ENCODE measurements around the gene ADCY7.

The ADCY7 gene

GRCh38 chr16:50300942-50301625 is 34.7 kb downstream of the ADCY7 start:
- no peak for DNase-seq

DNA sequence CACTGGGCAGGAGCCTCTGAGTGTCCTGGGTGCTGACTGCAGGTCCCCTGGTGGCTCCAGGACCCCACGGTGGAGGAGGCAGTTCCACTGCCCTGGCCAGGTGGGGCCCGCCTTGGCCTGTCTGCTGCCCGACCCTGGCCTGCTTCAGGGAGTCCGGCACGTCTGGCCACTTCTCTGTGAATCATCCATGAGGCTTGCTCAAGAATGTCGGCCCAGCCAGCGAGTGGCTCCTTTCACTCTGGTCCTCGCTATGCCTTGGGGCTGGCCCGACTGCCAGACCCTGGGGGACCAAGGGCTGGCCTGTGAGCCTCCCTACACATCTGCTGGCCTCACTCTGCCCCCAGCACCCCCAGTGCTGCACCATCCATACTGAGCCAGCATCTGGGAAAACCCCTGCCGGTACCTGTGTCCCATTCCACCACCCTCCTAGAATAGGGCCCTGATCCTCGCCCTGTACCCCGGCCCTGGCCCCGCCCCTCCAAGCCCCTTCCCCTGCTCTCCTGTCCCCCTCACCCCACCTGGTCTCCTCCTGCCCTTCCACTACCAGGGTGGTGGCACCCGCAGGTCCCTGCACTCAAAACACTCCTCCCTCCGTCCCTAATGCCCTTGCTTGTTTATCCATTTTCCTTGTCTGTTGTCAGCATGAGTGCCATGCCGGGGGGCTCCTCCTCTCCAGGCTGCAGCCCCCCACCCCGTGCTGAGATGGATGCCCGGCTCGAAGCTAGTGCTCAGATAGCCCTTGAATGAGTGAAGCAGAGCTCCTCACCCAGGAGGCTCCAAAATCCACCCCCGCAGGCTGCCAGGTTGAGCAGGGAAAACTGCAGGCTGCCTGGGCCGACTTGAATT is 35.5 kb downstream of the ADCY7 start:
- DNase-seq = no peak

DNA sequence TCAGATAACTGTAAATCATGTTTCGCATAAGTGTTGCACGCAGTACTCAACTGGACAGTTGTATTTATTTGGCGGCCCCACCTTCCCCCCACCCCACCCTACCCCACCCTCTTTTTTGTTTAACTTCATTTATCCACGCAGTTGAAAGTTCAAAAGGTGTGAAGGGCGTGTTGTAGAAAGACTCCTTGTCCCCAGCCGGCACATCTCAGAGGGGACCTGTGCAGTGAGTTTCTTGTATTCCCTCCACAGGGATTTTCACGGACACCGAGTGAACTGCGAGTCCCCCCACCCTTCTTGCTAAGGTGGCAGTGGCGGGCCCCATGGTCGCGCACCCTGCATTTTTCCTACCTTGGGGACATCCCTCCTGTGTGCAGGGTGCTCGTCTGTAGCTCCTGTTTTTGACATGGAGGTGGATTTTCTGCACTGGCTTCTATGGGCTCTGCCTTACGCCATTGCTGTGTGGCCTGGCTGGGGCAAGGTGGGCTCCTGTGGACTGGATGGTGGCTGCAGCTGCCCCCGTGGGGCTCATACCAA is 36.2 kb downstream of the ADCY7 start:
- peak; percentile 18 for DNase-seq

DNA sequence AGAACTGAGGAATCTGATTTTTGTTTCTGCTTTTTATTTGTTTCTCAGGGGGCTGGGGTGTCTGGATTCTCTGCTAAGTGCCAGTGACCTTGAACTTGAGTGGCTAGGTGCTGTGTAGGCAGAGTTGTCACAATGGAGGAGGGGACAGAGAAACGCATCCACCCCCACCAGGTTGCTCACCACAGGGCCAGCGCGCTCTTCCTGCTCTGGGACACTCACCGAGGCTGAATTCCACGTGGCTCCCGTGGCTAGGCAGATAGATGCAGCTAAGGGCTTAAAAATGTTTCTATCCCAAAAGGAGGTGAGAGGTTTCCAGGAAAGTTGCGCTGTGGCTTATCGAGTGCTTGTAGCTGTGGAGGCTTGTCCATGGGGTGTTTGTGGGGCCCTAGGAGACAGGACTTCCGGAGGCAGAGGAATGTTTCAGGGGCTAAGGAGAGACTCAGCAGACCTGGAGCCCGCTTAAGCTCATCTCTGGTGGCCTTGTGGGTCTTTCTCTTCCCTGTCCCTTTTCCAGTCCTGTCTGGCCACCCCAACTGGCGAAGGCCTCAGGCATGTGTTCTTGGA is 36.8 kb downstream of the ADCY7 start:
- no peak for DNase-seq

- DNase-seq = no peak
Observed at GRCh38 chr16:50303605-50304466, 37.5 kb downstream of the ADCY7 start.

GRCh38 chr16:50304467-50305440 is 38.4 kb downstream of the ADCY7 start:
- DNase-seq = no peak

DNA sequence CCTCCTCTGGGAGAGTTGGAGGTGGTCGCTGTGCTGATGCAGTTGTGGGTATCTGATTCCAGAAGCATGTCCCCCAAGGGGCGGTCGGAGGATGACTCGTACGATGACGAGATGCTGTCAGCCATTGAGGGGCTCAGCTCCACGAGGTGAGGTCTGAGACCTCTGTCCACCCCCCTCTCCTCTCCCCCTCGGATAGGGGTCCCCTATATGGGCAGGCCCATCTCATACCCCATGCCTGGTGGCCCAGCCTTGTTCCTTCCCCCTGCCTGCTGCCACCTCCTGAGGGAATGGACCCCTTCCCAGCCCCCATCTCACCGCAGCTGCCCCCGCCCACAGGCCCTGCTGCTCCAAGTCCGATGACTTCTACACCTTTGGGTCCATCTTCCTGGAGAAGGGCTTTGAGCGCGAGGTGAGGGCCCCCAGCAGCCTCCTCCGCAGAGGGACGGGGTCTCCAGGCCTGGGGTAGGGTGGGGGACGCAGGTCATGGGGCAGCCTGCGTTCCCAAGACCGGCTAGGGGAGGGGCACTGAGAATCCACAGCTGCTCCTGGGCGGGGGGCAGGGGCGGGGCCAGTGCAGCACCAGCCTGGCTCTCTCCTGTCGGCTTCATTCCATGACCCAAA is 39.2 kb downstream of the ADCY7 start:
- no peak for DNase-seq

GRCh38 chr16:50306287-50306686 is 39.9 kb downstream of the ADCY7 start:
- no peak for DNase-seq

GRCh38 chr16:50308237-50308965 is 42.0 kb downstream of the ADCY7 start:
- no peak for DNase-seq

DNA sequence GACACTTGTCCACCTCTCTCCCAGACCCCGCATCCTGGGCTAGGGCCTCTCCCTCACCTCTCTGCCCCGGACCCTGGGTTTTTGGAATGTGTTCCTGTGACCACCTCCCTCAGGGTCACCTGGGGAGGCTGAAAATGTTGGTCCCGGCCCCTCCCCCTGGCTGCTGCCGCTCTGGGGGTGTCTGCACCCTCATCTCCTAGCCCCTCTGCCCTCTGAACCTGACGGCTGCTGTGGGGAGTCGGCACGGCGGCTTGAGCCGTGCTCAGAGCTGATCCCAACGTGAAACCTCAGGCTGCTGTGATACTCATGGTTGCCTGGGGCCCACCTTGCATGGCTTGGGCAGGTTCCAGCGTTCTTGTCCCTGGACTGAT is 42.8 kb downstream of the ADCY7 start:
- DNase-seq = no peak

GRCh38 chr16:50309527-50310307 is 43.4 kb downstream of the ADCY7 start:
- peak; percentile 51 for DNase-seq

- no peak for DNase-seq
Observed at GRCh38 chr16:50310308-50311133, 44.2 kb downstream of the ADCY7 start.

DNA sequence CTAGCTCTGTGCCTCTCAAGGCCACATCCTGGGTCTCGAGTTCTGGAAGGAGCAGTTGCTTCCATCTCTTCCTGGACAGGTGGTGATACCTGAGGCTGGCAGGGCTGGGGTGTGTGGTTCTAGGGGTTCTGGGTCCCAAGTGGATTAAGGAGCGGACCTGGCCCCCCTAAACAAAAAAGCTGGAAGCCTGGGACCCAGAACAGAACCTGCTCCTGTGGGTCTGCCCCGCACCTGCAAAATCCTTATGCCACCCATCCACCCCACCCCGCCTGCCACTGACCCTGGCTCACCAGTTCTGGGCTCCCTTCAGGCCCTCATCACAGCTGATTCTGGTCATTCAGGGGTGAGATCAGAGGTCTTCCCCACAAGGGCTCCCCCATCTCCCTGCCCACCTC is 44.8 kb downstream of the ADCY7 start:
- no peak for DNase-seq

DNA sequence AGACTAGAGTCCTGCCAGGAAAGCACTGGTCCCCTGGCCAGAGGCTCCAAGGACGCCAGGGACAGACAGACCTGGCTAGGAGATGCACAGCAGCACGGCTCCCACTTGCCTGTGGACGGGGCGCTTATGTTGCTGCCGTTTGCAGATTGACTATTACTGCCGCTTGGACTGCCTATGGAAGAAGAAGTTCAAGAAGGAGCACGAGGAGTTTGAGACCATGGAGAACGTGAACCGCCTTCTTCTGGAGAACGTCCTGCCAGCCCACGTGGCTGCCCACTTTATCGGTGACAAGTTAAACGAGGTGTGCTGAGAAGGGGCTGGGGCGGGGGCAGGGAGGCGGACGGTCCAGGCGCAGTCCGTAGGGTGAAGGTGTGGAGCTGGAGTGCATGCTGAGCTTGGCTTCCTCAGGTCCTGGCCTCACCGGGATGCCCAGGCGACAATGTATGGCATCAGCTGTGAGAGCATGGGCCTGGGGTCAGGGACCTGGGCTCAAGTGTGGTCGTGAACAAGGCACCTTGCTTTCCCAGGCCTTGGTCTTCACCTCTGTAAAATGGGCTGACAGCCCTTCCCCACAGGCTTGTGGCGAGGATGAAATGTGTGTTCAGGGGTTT is 45.6 kb downstream of the ADCY7 start:
- no peak for DNase-seq

DNA sequence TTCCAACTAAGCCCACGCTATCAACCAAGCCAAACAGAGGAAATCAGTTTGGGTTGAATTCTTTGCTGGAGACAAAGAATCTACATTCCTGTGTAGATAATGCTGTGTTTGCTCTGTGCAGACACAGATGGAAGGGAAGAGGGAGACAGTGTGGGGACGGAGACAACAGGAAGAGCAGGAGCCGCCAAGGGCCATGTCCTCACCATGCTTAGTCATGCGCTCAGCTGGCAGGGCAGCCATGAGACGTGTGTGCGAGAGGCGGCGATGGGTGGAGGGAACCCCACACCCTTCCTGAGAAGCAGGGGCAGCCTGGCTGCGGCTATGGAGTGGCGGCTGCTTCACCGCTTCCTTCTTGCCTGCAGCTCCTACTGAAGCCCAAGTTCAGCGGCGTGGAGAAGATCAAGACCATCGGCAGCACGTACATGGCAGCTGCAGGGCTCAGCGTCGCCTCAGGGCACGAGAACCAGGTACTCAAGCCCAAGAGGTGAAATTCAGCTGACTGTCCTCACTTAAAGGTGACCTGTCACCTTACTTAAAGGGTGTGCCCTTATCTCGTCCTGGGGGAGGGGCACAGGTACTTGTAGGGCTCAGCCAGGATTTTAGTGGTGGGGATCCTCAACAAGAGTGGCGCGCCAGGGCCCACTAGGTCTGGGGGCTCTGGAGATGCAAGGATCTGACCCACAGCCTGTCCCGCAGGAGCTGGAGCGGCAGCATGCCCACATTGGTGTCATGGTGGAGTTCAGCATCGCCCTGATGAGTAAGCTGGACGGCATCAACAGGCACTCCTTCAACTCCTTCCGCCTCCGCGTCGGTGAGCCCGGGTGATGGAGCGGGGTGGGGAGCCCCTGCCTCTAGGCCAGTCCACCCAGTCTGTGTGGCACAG is 47.5 kb downstream of the ADCY7 start:
- DNase-seq = no peak

GRCh38 chr16:50314665-50315064 is 48.3 kb downstream of the ADCY7 start:
- no peak for DNase-seq

DNA sequence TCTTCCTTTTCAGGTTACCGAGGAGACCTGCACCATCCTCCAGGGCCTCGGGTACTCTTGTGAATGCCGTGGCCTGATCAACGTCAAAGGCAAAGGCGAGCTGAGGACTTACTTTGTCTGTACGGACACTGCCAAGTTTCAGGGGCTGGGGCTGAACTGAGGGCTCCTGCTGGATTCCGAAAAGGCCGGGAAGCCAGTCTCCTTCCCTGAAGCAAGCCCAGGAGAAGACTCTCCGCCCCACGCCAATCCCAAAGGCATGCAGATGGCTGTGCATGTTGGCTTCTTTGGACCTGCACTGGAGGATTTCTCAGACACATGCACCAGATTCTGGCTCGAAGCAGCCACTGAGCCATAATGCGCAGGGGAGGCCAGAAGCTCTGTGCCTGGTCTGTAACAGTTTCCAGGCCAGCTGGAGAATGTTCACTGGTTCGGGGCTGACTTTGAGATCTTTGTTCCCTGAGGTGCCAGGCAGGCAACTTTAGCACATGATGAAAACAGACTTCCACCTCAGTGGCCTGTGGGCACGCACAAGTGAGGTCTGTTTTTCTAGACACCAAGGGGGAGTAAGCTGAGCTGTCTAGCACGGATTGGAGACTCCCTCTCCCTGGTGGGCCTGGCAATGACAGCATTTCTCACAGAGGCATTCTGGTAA is 49.1 kb downstream of the ADCY7 start:
- DNase-seq = no peak

Measured in NCI-H69 (cell line).